ENCODE data around the gene CYSLTR2.

CYSLTR2 gene

DNA sequence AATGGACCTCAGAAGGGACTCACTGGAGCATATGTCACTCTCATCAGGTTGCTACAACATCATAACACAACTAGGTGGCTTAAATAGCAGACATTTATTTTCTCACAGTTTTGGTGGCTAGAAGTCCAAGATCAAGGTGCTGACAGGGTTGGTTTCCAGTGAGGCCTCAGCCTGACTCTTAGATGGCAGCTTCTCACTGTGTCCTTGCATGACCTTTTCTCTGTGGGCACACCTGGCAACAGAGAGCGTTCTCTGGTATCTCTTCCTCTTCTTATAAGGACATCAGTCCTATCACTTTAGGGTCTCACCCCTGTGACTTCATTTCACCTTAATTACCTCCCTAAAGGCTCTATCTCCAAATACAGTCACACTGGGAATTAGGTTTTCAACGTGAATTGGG, 74.5 kb downstream of the CYSLTR2 start:
- H3K36me3 ChIP-seq (ENCODE audit: low read length) = no peaks in the 10 kb centered on the region
- TF ChIP-seq EZH2phosphoT487 (conservative IDR thresholded peaks at IDR 0.05; ENCODE audit: low read length) = no peak
- TF ChIP-seq, protein P1, sequence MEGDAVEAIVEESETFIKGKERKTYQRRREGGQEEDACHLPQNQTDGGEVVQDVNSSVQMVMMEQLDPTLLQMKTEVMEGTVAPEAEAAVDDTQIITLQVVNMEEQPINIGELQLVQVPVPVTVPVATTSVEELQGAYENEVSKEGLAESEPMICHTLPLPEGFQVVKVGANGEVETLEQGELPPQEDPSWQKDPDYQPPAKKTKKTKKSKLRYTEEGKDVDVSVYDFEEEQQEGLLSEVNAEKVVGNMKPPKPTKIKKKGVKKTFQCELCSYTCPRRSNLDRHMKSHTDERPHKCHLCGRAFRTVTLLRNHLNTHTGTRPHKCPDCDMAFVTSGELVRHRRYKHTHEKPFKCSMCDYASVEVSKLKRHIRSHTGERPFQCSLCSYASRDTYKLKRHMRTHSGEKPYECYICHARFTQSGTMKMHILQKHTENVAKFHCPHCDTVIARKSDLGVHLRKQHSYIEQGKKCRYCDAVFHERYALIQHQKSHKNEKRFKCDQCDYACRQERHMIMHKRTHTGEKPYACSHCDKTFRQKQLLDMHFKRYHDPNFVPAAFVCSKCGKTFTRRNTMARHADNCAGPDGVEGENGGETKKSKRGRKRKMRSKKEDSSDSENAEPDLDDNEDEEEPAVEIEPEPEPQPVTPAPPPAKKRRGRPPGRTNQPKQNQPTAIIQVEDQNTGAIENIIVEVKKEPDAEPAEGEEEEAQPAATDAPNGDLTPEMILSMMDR (IDR thresholded peaks at IDR 0.05; ENCODE audit: insufficient read depth, low read length, poor library complexity, severe bottlenecking) = no peak

DNA sequence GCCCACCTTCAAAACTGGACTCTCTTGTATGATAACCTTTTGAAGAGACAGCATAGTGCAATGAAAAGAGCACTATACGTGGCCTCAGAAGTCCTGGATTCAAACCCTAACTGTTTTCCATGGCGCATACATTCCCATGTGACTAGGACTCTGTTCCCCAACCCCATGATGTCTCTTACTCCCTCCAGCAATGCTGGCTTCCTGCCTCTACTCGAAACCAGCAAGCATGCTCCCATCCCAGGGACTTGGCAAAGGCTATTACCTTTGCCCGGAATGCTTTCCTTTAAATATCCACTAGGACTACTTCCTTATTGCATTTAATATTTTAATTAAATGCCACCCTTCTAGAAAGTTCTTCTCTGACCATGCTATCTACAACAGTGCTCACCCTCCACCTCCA, 75.1 kb downstream of the CYSLTR2 start:
- Histone ChIP-seq H3K9ac (ENCODE audit: low read length) (no peak overlapping the region), H4K20me1 (ENCODE audit: low read depth, low read length) (no peaks in the 10 kb centered on the region), H3K9me3 (ENCODE audit: insufficient read depth, low read length) (no peaks in the 10 kb centered on the region), H3K79me2 (ENCODE audit: insufficient read depth, low read length) (no peaks in the 10 kb centered on the region), H3K4me2 (ENCODE audit: low read depth, low read length, poor library complexity, severe bottlenecking) (no peak overlapping the region), H3K36me3 (ENCODE audit: low read length) (no peaks in the 10 kb centered on the region), H3F3A (ENCODE audit: insufficient read depth) (no peaks in the 10 kb centered on the region), H3K9me2 (replicated peaks; ENCODE audit: insufficient read depth, low read length) (no peaks in the 10 kb centered on the region), H3K27me3 (ENCODE audit: low read length) (no peaks in the 10 kb centered on the region), H3K27ac (ENCODE audit: low read depth, low read length) (no peak overlapping the region), H2AFZ (ENCODE audit: low read depth, low read length, severe bottlenecking) (no peak overlapping the region), H3K4me3 (ENCODE audit: insufficient read depth, low read length, poor library complexity, severe bottlenecking) (no peak overlapping the region)
- TF ChIP-seq, protein P1 (IDR thresholded peaks at IDR 0.05; ENCODE audit: insufficient read depth, low read length, poor library complexity, severe bottlenecking) = no peak
- TF ChIP-seq EZH2phosphoT487 (conservative IDR thresholded peaks at IDR 0.05; ENCODE audit: low read length) = no peak

More for the DNA sequence above, 74.5 kb downstream of the CYSLTR2 start:
- H3K27ac ChIP-seq (ENCODE audit: low read depth, low read length) = no peak overlapping the region
- H3K9me2 ChIP-seq (replicated peaks; ENCODE audit: insufficient read depth, low read length) = no peaks in the 10 kb centered on the region
- no peaks in the 10 kb centered on the region for H4K20me1 ChIP-seq (ENCODE audit: low read depth, low read length)
- H3F3A ChIP-seq (ENCODE audit: insufficient read depth) = no peaks in the 10 kb centered on the region
- H3K9ac ChIP-seq (ENCODE audit: low read length) = no peak overlapping the region
- H3K4me2 ChIP-seq (ENCODE audit: low read depth, low read length, poor library complexity, severe bottlenecking) = no peak overlapping the region
- no peak overlapping the region for H2AFZ ChIP-seq (ENCODE audit: low read depth, low read length, severe bottlenecking)
- no peaks in the 10 kb centered on the region for H3K27me3 ChIP-seq (ENCODE audit: low read length)
- no peaks in the 10 kb centered on the region for H3K79me2 ChIP-seq (ENCODE audit: insufficient read depth, low read length)
- no peaks in the 10 kb centered on the region for H3K9me3 ChIP-seq (ENCODE audit: insufficient read depth, low read length)
- H3K4me3 ChIP-seq (ENCODE audit: insufficient read depth, low read length, poor library complexity, severe bottlenecking) = no peak overlapping the region

DNA sequence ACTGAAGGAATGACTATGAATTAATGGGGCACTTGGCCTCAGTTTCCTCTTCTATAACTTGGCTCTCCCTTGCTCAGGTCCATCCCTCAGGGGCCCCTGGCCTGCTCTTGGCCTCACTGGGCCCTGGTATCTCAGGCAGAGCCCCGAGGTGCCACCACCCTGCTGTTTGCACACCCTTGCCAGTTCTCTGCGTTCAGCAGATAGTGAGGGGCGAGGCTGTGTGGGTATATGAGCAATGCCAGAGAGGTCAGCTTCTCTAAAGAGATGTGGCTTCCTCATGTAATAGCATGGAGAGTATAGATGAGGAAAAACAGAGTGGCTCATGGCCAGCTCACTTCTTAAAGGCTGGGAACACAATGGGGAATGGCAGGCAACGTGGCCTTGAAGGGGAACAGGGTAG, 76.1 kb downstream of the CYSLTR2 start:
- Histone ChIP-seq H3K9me2 (replicated peaks; ENCODE audit: insufficient read depth, low read length) (no peaks in the 10 kb centered on the region), H3K9me3 (ENCODE audit: insufficient read depth, low read length) (no peaks in the 10 kb centered on the region), H3F3A (ENCODE audit: insufficient read depth) (no peaks in the 10 kb centered on the region), H3K36me3 (ENCODE audit: low read length) (no peaks in the 10 kb centered on the region), H3K4me3 (ENCODE audit: insufficient read depth, low read length, poor library complexity, severe bottlenecking) (no peak overlapping the region), H3K4me2 (ENCODE audit: low read depth, low read length, poor library complexity, severe bottlenecking) (no peak overlapping the region), H3K79me2 (ENCODE audit: insufficient read depth, low read length) (no peaks in the 10 kb centered on the region), H4K20me1 (ENCODE audit: low read depth, low read length) (no peaks in the 10 kb centered on the region), H3K9ac (ENCODE audit: low read length) (no peak overlapping the region), H2AFZ (ENCODE audit: low read depth, low read length, severe bottlenecking) (no peak overlapping the region), H3K27me3 (ENCODE audit: low read length) (no peaks in the 10 kb centered on the region), H3K27ac (ENCODE audit: low read depth, low read length) (no peak overlapping the region)
- TF ChIP-seq EZH2phosphoT487 (conservative IDR thresholded peaks at IDR 0.05; ENCODE audit: low read length) = no peak
- TF ChIP-seq, protein P1 (IDR thresholded peaks at IDR 0.05; ENCODE audit: insufficient read depth, low read length, poor library complexity, severe bottlenecking) = no peak

Data from SU-DHL-6 (cell line).